HL-60 (cell line): ENCODE results near the gene LIME1.
"Not testable (repeated sequence)": the region's sequence is repeated elsewhere in the genome, so short reads cannot be mapped to it uniquely, and the experiment has no call there.

Experiments
- GABPA ChIP-seq: IDR thresholded peaks from 2 replicates; pipeline ENCODE4 v1.6.1; 2012; ENCODE audit warnings: low read depth
- POLR2AphosphoS5 ChIP-seq: IDR thresholded peaks from 2 replicates; pipeline ENCODE4 v1.6.1; 2012; ENCODE audit warnings: low read depth
- SPI1 ChIP-seq: IDR thresholded peaks from 2 replicates; pipeline ENCODE4 v1.6.1; 2012; ENCODE audit warnings: low read depth, mild to moderate bottlenecking, borderline replicate concordance
- TF ChIP-seq, protein P1 (sequence below): IDR thresholded peaks from 2 replicates; pipeline ENCODE4 v1.6.1; 2012; ENCODE audit warnings: low read depth; ENCODE audit not compliant: insufficient replicate concordance
- TF ChIP-seq, protein P2 (sequence below): IDR thresholded peaks from one replicate; pipeline ENCODE4 v1.5.1; 2011; ENCODE audit warnings: low read length, control low read depth, inconsistent platforms; ENCODE audit not compliant: insufficient read depth

DNA sequence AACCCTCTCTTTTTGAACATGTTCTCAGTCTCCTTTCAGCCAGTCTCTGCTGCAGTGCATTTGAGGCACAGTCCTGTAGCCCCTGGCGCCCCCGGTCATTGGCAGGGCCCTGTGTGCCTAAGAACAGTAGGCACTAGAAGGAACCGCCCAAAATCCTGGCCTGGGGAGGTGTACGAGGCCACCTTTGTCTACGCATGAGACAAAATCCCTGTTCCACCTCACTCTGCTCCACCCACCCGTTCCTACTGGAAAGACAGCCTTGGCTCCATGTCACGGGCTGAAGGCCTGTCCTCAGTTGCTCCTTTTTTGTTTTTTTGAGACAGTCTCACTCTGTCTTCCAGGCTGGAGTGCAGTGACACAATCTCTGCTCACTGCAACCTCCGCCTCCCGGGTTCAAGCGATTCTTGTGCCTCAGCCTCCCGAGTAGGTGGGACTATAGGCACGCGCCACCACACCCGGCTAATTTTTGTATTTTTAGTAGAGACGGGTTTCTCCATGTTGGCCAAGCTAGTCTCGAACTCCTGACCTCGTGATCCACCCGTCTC is 6.2 kb upstream of the LIME1 start:
- TF ChIP-seq, protein P1, sequence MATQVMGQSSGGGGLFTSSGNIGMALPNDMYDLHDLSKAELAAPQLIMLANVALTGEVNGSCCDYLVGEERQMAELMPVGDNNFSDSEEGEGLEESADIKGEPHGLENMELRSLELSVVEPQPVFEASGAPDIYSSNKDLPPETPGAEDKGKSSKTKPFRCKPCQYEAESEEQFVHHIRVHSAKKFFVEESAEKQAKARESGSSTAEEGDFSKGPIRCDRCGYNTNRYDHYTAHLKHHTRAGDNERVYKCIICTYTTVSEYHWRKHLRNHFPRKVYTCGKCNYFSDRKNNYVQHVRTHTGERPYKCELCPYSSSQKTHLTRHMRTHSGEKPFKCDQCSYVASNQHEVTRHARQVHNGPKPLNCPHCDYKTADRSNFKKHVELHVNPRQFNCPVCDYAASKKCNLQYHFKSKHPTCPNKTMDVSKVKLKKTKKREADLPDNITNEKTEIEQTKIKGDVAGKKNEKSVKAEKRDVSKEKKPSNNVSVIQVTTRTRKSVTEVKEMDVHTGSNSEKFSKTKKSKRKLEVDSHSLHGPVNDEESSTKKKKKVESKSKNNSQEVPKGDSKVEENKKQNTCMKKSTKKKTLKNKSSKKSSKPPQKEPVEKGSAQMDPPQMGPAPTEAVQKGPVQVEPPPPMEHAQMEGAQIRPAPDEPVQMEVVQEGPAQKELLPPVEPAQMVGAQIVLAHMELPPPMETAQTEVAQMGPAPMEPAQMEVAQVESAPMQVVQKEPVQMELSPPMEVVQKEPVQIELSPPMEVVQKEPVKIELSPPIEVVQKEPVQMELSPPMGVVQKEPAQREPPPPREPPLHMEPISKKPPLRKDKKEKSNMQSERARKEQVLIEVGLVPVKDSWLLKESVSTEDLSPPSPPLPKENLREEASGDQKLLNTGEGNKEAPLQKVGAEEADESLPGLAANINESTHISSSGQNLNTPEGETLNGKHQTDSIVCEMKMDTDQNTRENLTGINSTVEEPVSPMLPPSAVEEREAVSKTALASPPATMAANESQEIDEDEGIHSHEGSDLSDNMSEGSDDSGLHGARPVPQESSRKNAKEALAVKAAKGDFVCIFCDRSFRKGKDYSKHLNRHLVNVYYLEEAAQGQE: not testable (repeated sequence)
- TF ChIP-seq, protein P2, sequence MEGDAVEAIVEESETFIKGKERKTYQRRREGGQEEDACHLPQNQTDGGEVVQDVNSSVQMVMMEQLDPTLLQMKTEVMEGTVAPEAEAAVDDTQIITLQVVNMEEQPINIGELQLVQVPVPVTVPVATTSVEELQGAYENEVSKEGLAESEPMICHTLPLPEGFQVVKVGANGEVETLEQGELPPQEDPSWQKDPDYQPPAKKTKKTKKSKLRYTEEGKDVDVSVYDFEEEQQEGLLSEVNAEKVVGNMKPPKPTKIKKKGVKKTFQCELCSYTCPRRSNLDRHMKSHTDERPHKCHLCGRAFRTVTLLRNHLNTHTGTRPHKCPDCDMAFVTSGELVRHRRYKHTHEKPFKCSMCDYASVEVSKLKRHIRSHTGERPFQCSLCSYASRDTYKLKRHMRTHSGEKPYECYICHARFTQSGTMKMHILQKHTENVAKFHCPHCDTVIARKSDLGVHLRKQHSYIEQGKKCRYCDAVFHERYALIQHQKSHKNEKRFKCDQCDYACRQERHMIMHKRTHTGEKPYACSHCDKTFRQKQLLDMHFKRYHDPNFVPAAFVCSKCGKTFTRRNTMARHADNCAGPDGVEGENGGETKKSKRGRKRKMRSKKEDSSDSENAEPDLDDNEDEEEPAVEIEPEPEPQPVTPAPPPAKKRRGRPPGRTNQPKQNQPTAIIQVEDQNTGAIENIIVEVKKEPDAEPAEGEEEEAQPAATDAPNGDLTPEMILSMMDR: not testable (repeated sequence)
- not testable (repeated sequence) for TF ChIP-seq POLR2AphosphoS5, GABPA, SPI1
